GM23338 (cell line): ENCODE measurements around the gene ATF7. TPM values are rescaled to one million over a fixed set of nuclear protein-coding genes. Genes with fewer than 3 reads are reported as not detected.

Source experiments
- ATAC-seq: fragments of 200-7000 bp; cut with Tn5 transposase; 3 replicates; pipeline ENCODE4 v1.9.1; 2020
- DNase-seq: peaks from one replicate; pipeline ENCODE4 v3.0.0-alpha.2; 2015; ENCODE audit warnings: low spot score
- H2AFZ ChIP-seq: fragments of 200-600 bp; sonication (generic); 2 replicates; pipeline ENCODE4 v1.8.0; 2016; ENCODE audit warnings: antibody characterized with exemption, mild to moderate bottlenecking, moderate library complexity
- H3F3A ChIP-seq: fragments of 200-600 bp; sonication (generic); replicated peaks from 2 replicates; pipeline ENCODE4 v1.8.0; 2017; ENCODE audit warnings: antibody characterized with exemption, mixed run types, low read depth
- H3K27ac ChIP-seq: fragments of 200-600 bp; sonication (generic); 2 replicates; pipeline ENCODE4 v1.6.1; 2016; ENCODE audit warnings: low read depth
- H3K27me3 ChIP-seq: fragments of 200-600 bp; sonication (generic); 2 replicates; pipeline ENCODE4 v1.8.0; 2016; ENCODE audit warnings: mild to moderate bottlenecking, mixed run types, moderate library complexity; ENCODE audit not compliant: insufficient read depth
- H3K36me3 ChIP-seq: fragments of 200-600 bp; sonication (generic); 2 replicates; pipeline ENCODE4 v1.8.0; 2016; ENCODE audit warnings: mild to moderate bottlenecking; ENCODE audit not compliant: insufficient read depth
- H3K4me1 ChIP-seq: fragments of 200-600 bp; sonication (generic); 2 replicates; pipeline ENCODE4 v1.8.0; 2016; ENCODE audit warnings: mild to moderate bottlenecking, moderate library complexity; ENCODE audit not compliant: insufficient read depth
- H3K4me2 ChIP-seq: fragments of 200-600 bp; sonication (generic); 2 replicates; pipeline ENCODE4 v1.7.1; 2017; ENCODE audit warnings: mixed run types
- H3K4me3 ChIP-seq: fragments of 200-600 bp; sonication (generic); 2 replicates; pipeline ENCODE4 v1.6.1; 2016; ENCODE audit warnings: mixed run types
- H3K79me2 ChIP-seq: fragments of 200-600 bp; sonication (generic); replicated peaks from 2 replicates; pipeline ENCODE4 v1.8.0; 2017; ENCODE audit warnings: mild to moderate bottlenecking; ENCODE audit not compliant: insufficient read depth
- H3K9me2 ChIP-seq: fragments of 200-600 bp; sonication (generic); 2 replicates; pipeline ENCODE4 v1.8.0; 2017; ENCODE audit not compliant: insufficient read depth
- H4K20me1 ChIP-seq: fragments of 200-600 bp; sonication (generic); replicated peaks from 2 replicates; pipeline ENCODE4 v1.8.0; 2017; ENCODE audit warnings: mild to moderate bottlenecking; ENCODE audit not compliant: insufficient read depth
- H3K27ac Mint-ChIP-seq: 2 replicates; pipeline ENCODE4 v1.8.0; 2020; ENCODE audit warnings: inconsistent platforms, mild to moderate bottlenecking, moderate library complexity, mixed read lengths
- H3K27me3 Mint-ChIP-seq: 3 replicates; pipeline ENCODE4 v1.8.0; 2022; ENCODE audit warnings: low read depth, mild to moderate bottlenecking, moderate library complexity, mixed read lengths, inconsistent platforms; ENCODE audit not compliant: insufficient read depth, poor library complexity
- H3K36me3 Mint-ChIP-seq: 3 replicates; pipeline ENCODE4 v1.8.0; 2021; ENCODE audit warnings: low read depth, mild to moderate bottlenecking, inconsistent platforms, moderate library complexity, mixed read lengths
- H3K4me1 Mint-ChIP-seq: 3 replicates; pipeline ENCODE4 v1.8.0; 2020; ENCODE audit warnings: mild to moderate bottlenecking, inconsistent platforms, mixed read lengths
- H3K4me3 Mint-ChIP-seq: 3 replicates; pipeline ENCODE4 v1.8.0; 2021; ENCODE audit warnings: moderate library complexity, mild to moderate bottlenecking, inconsistent platforms, mixed read lengths
- H3K9me3 Mint-ChIP-seq: 3 replicates; pipeline ENCODE4 v1.8.0; 2020; ENCODE audit warnings: moderate library complexity, mild to moderate bottlenecking, inconsistent platforms, mixed read lengths
- CREB1 ChIP-seq: fragments of 250-450 bp; sonication (Bioruptor Pico); IDR thresholded peaks from 2 replicates; pipeline ENCODE4 v1.5.0; 2020; ENCODE audit warnings: low read depth, mild to moderate bottlenecking, moderate library complexity
- CTCF ChIP-seq, 2 experiments: fragments of 200-600 bp in 1 of 2; sonication (generic) in 1 of 2; conservative IDR thresholded peaks; 2 replicates each; pipeline versions ENCODE4 v1.5.1 to v1.6.1; 2016 to 2017; ENCODE audit warnings: antibody characterized with exemption in 2 of 2, low read depth in 2 of 2, mild to moderate bottlenecking in 2 of 2, moderate library complexity in 1 of 2
- ETS1 ChIP-seq: IDR thresholded peaks from 2 replicates; pipeline ENCODE4 v1.6.1; 2016; ENCODE audit warnings: antibody characterized with exemption
- EZH2 ChIP-seq: fragments of 200-600 bp; sonication (generic); IDR thresholded peaks from one replicate; pipeline ENCODE4 v1.8.0; 2017; ENCODE audit warnings: antibody characterized with exemption, mild to moderate bottlenecking, low read depth; ENCODE audit not compliant: unreplicated experiment
- EZH2phosphoT487 ChIP-seq: fragments of 200-600 bp; sonication (generic); IDR thresholded peaks from one replicate; pipeline ENCODE4 v1.8.1; 2018; ENCODE audit warnings: antibody characterized with exemption; ENCODE audit not compliant: unreplicated experiment
- JUNB ChIP-seq: IDR thresholded peaks from one replicate; pipeline ENCODE4 v1.6.1; 2016; ENCODE audit warnings: antibody characterized with exemption; ENCODE audit not compliant: unreplicated experiment
- NANOG ChIP-seq: IDR thresholded peaks from 2 replicates; pipeline ENCODE4 v1.6.1; 2016; ENCODE audit warnings: antibody characterized with exemption, borderline replicate concordance
- POLR2AphosphoS5 ChIP-seq: IDR thresholded peaks from 2 replicates; pipeline ENCODE4 v1.6.1; 2016; ENCODE audit warnings: antibody characterized with exemption, low read depth
- REST ChIP-seq: IDR thresholded peaks from one replicate; pipeline ENCODE4 v1.6.1; 2018; ENCODE audit warnings: antibody characterized with exemption; ENCODE audit not compliant: unreplicated experiment
- STAT1 ChIP-seq: IDR thresholded peaks from one replicate; pipeline ENCODE4 v1.6.1; 2016; ENCODE audit warnings: antibody characterized with exemption; ENCODE audit not compliant: unreplicated experiment
- ZNF114 ChIP-seq: fragments of 250-450 bp; sonication (Bioruptor Pico); IDR thresholded peaks from 2 replicates; pipeline ENCODE4 v1.5.0; 2020; ENCODE audit warnings: mild to moderate bottlenecking, moderate library complexity
- ZNF331 ChIP-seq: fragments of 250-450 bp; sonication (Bioruptor Pico); IDR thresholded peaks from 2 replicates; pipeline ENCODE4 v1.5.0; 2020; ENCODE audit warnings: low read depth, mild to moderate bottlenecking, moderate library complexity
- ZNF462 ChIP-seq: fragments of 250-450 bp; sonication (Bioruptor Pico); IDR thresholded peaks from 2 replicates; pipeline ENCODE4 v1.5.0; 2020; ENCODE audit warnings: mild to moderate bottlenecking, moderate library complexity
- polyA plus RNA-seq: library from polyadenylated mRNA; unstranded; fragments of >200 nt; fragmentation: Nextera tagmentation; extraction: Ambion mirVana; gene quantifications from 2 replicates; pipeline ENCODE4 v1.2.1, GENCODE V29; 2016
- total RNA-seq: library from RNA; depleted of rRNA; stranded (reverse); fragments of >200 nt; shearing (Covaris generic); gene quantifications from 2 replicates; pipeline ENCODE4 v1.2.3, GENCODE V29; 2014

The ATF7 gene
- total and polyA plus RNA-seq, 2 experiments from 2014 or later: 13.9 to 16.3 TPM

GRCh38 chr12:53480491-53481442 is 145.4 kb downstream of the ATF7 start:
- H3K27ac Mint-ChIP-seq: no peak overlapping the region

More at GRCh38 chr12:53480491-53481442, 145.4 kb downstream of the ATF7 start:
- Histone ChIP-seq H3K36me3 (peaks cover 43% of the 10 kb centered on the region), H3K27ac (peak overlapping the region; percentile 84), H4K20me1 (peaks cover 52% of the 10 kb centered on the region; the same call in 1 of the 2 replicates), H3K79me2 (peaks cover 11% of the 10 kb centered on the region), H3K4me1 (peaks cover 25% of the 10 kb centered on the region), H3K4me2 (no peak overlapping the region), H3K9me2 (no peaks in the 10 kb centered on the region), H3F3A (peaks cover 51% of the 10 kb centered on the region), H2AFZ (no peak overlapping the region), H3K27me3 (no peaks in the 10 kb centered on the region), H3K4me3 (no peak overlapping the region)
- peaks cover 90% of the 10 kb centered on the region for H3K36me3 Mint-ChIP-seq
- ATAC-seq: no peak
- no peak overlapping the region for H3K4me3 Mint-ChIP-seq
- H3K27me3 Mint-ChIP-seq: peaks cover 40% of the 10 kb centered on the region
- TF ChIP-seq POLR2AphosphoS5 (no peak), ZNF114 (no peak), STAT1 (no peak), REST (no peak), EZH2phosphoT487 (no peak), JUNB (no peak), ZNF462 (CRISPR knock-in tag) (no peak), EZH2 (no peak), ZNF331 (CRISPR knock-in tag) (no peak), CREB1 (no peak), CTCF (conservative IDR thresholded peaks at IDR 0.05; ENCODE audit: low read depth in 2 of 2) (no peak), NANOG (no peak), ETS1 (no peak)
- no peak for DNase-seq
- H3K9me3 Mint-ChIP-seq: no peaks in the 10 kb centered on the region
- peaks cover 34% of the 10 kb centered on the region for H3K4me1 Mint-ChIP-seq
